HG03460 (cell line): ENCODE data around the gene MS4A10.

ENCODE experiments used
- ATAC-seq: cut with Tn5 transposase; IDR thresholded peaks from one replicate; pipeline ENCODE4 v1.9.1; 2021; ENCODE audit not compliant: unreplicated experiment

Gene MS4A10

DNA sequence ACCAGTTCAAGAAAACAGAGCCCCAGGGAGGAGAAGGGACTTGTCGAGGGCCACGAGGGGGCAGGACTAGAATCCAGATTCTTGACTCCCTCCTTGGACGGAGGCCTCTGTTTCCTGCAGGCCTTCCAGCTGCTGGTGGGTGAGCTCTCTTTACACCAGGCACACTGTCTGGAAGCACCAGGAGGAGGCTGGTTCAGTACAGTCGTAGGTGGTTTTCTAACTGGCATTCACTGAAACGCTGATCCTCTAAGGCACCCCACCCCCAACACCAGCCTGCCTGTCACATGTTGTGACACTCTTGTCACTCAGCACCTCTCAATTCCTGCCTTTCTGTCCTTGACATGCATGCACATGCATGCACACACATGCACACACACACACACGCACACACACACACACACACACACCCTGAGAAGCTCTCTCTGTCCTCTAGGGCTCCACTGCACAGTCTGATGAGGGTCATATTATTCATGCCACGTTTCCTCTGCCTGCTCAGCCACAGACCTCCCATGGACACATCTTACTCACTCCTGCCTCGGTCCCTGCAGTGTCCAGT, 751 bp downstream of the MS4A10 start:
- ATAC-seq = no peak

DNA sequence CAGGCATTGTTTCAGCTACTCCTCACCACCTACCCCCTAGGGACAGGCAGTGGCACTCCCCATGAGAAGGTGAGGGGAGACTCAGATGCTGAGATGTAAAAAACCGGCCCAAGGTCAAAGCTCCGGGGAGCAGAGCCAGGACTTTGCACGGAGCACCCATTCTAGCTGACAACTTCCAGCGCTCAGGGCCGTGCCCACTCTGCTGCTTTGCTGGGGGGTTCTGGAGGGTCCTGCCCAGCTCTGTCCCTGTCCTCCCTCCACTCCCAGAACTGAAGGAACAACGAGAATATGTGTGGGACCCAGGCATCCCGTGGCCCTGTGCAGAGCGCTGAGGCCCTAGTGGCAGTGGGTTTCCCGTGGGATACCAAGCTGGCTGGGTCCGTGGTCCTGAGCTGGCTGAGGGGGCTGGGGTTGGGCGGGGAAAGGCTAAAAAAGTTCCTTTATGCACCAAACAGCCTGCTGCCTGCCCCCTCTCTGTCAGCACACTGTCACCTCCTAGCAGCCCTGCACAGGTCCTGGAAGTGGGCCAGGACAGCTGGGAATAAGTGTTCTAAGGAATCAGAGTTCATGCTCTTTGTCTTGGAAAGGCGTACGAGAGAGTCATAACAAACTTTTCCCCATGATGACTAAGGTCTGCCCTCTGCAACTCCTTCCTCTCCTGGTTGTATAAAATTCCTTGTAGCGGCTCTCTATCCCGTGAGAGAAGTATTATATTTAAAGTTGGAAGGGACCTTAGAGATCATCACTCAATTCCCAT, 1.9 kb downstream of the MS4A10 start:
- no peak for ATAC-seq

DNA sequence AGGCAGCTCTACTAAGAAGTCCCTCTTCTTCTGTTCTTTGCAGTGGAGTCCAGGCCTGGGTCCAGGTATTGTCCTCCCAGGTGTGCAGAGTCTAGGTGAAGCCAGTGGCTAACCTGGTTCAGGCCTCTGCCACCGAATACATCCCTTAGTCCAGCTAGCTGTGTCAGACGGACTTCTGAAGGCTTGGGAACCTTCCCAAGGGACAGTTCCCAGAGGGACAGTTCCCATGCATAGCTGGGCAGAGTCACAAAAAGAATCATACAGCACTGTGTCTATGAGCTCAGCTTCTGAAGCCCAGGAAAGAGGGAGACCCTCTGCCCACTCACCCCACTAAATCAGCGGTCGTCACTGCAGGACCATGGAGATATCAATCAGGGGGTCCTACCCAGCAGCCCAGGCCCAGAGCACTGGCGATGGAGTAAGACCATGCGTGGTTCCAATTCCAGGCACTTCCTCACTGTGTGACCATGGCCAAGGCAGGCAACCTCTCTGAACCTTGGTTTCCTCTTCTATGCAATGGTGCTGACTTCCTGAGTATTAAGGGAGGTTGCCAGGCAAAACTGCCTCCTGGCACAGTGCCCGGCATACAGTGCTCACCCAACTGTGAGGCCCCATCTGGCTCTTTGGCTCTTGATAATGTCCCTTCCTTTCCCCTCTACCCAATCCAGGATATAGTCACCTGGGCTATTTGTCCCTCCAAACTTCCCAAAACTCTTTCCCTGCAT, 3.4 kb downstream of the MS4A10 start:
- no peak for ATAC-seq

DNA sequence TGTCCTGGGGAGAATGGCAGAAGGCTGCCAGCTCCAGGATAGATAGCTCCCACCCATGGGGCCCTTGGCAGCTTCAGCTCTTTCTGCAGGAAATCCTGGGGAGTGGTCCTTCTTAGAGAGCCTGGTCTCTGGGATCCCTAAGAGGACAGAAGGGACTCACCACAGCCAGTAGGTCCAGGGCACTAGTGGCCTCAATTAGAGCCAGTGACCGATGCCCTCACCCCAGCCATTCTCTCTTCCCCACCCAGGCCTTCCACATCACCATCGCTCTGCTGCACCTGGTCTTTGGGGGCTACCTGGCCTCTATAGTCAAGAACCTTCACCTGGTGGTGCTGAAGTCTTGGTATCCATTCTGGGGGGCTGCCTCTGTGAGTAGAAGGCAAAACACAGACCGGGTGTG, 5.6 kb downstream of the MS4A10 start:
- ATAC-seq = no peak

DNA sequence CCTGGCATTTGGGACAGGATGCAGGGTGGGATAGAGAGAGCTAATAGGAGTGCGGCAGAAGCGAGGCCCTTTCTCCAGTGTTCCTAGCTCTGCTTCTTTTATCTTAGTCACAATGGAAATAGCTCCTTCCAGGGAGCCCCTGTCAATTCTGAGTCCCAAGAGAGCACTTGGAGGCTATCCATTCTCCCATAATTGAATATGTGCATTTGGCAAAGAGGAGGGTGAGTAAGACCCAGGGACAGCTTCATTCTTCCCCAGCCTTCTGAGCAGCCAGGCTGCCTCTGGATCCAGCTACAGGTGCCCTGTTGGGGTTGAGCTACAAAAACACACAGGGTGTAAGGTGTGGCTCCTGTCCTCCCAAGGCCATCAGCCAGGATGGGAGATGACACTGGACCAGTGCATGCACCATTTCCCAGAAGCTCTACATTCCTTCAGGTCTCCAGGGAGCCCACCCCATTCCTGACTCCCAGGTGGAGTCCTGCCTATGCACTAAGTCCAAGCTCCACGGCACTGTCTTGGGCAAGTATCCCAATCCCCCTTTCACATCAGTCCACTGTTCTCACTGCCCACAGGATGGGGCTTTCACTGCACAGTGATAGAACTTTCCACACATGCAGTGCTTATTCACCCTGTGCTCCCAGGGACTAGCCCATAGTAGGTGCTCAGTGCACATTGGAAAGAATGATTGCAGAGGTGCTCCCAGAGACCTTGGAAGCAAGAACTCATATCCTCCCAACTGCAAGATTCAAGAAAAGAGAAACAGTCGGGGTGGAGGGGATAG, 6.2 kb downstream of the MS4A10 start:
- no peak for ATAC-seq

DNA sequence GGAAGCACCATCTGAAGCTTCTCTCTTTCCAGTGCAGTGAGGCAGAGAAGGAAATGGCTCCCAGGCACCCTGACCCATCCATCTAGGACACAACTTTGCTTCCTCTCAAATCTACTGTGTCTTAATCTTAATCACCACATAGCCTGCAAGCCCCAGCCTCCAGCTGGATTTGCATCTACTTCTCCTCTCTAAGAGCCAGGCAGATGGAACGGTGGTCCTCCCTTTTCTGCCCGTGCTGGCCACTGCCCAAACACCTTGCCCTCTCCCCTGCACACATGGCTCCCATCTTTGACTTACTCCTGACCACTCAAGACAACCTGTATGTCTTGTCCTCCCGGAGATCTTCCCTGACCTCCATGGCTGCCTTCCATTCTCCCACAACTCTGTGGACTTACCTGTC, 7.4 kb downstream of the MS4A10 start:
- no peak for ATAC-seq

DNA sequence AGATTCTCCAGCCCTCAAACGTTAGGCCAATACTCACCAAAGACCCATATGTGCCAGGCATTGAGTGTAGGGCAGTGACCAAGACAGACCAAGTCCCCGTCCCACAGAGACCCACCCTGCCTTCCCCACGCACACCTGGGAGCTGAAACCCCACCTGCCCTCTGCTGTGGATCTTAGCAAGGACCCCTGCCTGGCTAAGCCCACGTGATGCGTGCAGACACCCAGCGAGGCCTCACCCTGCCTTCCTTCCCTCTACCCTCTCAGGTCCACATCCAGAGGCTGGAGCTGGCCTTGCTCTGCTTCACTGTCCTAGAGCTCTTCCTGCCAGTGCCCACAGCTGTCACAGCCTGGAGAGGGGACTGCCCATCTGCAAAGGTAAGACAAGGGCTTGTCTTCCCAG, 10.2 kb downstream of the MS4A10 start:
- no peak for ATAC-seq

DNA sequence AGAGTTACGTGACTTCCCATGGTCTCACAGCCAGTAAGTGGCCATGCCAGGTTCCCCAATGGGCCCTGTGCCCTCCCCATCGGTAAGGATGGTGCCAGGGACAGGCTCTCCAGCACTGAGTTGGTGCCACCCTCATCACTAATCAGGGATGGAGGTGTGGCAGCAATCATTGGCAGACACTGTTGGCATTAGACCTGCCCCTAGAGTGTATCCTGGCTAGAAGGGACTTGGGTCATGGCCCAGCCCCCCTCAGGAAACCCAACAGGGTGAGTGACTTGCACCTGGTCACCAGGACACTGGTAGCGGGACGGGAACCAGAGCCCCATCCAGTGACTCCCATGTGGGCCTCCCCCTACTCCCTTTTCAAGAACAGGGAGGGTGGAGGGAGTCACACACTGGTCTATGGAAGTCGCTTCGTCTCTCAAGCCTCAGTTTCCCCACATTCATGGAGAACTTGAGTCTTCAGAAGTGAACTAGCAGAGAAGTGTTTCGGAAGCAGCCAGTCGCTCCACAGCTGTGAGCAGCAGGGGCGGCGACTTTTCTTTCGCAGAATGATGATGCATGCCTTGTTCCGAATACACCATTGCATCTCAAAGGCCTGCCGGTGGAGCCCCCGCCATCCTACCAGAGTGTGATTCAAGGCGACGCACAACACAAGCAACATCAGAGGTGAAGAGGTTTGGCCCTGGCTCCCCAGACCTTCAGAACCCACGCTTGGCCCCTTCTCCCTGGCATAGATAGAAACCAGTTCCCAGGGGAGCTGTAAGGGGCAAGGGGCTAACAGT, 12.9 kb downstream of the MS4A10 start:
- no peak for ATAC-seq

DNA sequence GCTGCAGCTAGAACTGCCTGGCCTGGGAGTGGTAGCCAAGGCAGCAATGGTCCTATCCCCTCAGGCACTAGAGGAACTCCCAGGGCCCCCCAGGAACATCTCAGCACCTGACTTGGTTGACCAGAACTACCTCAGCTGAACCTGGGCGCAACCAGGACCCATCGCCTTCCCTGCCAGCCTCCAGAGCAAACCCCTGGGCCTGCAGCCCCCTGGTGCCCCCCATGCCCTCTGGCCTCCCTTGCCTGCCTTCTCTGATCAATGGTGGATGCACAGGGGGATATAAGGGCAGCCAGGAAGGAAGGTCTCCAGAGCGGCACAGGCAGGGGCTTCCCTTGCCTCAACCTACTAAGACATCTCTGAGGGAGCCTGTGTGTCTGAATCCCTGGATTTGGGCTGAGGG, 13.5 kb downstream of the MS4A10 start:
- ATAC-seq = no peak

DNA sequence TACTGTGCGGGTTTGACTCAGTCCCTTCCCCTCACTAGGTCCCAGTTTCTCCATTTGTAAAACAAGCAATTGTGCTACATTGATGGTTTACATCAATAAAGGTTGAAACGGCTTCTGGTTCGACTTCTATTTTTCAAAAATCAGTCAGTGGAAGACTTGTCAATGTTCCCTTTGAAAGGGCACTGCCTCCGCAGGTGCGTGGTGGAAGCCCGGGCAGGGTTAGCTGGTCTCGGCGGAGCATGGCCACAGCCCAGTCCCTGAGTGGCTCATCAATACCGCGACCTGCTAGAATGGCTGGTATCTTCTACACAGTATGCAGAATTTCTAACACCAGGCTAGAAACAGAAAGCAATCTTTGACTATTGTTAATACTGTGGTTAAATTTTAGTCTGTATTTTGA, 16.1 kb downstream of the MS4A10 start:
- ATAC-seq = no peak

DNA sequence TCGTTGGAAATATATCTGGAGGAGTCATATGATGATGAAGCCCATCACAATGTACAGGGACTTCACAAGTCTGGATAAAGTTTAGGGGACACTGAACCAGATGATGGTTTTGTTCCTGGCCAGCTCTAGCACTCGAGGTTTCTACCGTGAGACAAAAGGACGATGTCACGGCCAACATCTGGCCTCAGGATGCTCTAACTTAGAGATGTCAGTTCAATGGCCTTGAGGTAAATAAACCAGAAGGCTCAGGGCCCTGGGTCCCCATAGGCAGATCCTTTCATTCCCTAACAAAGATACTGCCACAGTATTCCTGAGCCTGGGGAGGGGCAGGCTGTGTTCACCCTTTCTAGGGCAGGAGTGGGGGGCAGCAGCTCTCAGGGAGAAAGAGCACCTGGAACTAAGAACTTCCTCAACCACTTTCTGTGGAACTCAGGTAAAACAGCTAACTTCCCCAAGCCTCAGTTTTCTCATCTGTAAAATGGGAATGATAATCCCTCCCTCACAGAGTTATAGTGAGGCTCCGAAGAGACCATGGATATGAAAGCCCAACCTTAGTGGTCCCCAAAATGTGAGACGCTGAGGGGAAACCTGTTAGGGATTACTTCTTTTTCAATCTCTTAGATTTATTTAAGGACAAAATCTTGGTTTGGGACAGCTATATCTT, 18.3 kb downstream of the MS4A10 start:
- no peak for ATAC-seq

DNA sequence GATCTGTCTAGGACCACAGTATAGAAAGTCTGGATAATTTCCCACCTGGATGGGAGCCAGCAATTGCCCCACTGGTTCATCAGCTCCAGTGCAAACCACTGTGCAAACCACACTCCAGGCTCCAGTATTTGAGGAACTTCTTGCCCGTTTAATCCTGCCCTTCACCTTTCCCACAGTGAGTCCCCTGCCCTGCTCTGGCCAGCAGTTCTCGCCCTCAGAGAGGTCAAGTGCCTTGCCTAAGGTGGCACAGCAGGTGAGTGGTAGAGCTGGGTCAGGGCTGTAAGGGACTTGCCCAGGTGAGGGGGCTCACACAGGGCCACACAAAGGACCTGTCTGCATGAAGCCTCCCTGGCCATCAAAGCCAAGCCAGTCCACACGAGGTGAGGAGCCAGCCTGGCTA, 24.1 kb downstream of the MS4A10 start:
- ATAC-seq = no peak

DNA sequence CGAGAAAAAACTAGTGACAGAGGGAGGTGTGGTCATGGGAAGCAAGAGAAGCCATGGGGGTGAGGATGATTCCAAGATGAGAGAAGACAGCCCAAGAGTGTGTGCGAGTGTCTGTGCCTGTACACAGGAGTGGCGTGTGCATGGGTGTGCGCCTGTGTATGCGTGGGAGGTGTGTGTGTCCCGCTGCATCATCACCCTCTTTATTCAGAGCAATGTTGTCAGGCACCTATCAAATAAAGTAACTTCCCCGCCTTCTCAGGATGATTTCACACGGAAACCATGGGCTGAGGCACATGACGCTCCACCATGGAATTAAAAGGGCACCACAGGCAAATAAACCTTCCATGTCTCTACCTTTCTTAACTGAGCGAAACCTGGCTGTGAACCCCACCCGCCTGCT, 24.6 kb downstream of the MS4A10 start:
- no peak for ATAC-seq

DNA sequence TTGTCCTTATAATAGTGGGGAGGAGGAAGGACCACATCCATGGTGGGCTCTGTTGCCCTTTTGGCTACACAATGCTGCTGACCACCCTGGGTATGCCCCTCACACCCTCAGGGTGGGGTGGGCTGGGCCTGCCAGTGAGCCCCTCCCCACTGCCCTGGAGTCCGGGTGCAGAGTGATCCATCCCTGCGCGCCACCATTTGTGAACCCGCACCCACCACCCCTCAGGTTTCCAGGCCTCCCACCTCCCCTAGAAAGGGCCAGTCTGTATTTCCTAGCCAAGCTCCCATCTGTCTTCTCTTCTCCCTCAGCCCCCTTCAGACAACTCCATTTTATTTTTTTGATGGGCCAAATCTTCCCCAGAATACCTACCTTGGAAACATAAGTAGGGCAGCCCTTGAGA, 25.0 kb downstream of the MS4A10 start:
- ATAC-seq = no peak

DNA sequence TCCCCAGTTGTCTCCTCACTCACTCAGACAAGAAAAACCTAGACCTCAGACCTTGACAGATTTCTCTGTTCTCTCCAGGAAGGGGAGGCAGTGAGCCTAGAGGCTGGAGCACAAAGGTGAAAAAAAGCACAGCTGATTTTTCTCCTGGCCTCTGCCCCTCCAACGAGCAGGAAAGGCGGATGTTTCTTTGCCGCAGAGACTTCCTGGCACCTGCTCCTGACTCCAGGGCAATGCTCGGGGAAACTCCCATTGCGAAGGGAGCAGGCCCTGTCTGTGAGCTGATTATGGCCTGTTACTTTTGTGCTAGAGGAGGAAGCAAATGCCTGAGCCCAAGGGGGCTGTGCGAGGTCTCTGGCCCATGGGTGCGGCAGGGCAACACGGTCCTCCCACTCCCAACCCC, 25.4 kb downstream of the MS4A10 start:
- no peak for ATAC-seq

DNA sequence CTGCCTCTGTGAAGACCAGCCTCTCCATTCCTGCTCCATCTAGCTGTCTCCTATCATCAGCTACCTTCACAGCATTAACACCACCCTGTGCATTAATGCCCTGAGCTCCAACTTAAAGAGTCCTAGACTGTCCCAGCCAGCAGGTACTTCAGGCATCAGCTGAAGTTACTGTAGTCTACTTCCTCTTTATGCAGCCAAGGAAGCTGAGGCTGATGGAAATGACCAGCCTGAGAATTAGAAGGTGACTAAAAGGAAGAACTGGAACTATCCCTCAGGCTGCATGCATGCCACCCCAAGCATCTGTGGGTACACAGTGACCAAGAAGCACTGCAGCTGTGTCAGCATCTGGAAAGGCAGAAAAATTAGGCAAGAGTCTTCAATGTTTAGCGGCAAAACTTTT, 28.2 kb downstream of the MS4A10 start:
- ATAC-seq = no peak

DNA sequence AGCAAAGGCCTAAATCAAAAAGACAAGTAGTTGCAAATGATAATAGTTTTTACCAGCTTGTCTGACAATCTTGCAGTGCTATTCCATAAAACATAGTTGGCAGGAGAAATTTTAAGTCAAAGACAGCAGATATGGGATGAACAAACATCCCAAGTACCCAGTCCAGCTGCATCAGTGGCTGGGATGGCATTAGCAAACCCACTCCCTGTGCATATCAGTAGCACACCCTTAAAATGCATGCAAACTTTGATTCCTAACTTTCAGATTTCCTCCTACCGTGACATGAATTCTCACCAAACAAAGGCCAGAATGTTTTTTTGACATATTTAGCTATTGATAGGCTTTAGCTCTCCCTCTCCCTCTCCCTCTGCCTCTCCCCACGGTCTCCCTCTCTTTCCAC, 29.0 kb downstream of the MS4A10 start:
- ATAC-seq = no peak

DNA sequence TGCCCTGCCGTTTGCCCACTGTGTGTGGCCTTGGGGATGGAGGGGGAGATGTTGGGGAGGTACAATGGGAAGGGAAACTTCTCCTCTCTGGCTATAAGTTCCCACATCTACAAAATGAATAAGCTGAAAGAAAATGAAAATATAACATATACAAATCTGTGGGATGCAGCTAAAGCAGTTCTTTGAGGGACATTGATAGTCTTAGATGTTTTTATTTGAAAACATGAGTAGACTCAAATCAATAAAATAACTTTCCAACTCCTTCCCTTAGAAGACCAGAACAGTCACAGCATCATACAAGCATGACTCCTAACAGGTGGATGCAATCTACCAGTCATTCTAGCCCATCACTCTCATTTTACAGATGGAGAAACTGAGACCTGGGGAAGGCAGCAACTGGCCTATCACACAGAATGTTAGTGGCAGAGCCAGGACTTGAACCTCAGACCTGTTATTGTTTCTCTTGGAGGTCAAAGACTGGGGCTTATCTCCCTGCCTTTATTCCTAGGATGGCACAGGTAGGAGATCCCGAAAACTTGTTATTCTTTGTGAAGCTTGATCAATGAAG, 31.5 kb downstream of the MS4A10 start:
- no peak for ATAC-seq

DNA sequence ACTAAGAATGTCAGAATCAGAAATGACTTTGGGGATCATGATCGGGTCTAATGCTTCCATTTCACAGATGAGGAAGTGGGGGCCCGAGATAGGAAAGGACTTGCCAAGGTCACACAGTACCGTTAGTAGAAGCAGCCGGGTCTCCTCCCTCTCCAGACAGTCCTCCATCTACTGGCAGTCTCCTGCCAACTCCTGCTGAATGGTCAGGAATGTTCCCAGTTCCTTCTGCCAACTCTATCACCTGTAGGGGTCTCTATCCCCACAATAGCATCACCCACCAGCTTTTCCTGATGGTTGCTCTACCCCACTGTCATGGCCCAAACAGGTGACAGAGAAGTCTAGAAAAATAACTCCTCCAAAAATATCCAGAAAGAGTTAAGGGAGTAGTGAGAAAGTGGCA, 32.9 kb downstream of the MS4A10 start:
- no peak for ATAC-seq
